Astrocyte of the cerebellum (primary cell): ENCODE results near the gene OTOP3.

Experiments
- DNase-seq: peaks from one replicate; pipeline ENCODE4 v3.0.0-alpha.2; 2011; ENCODE audit warnings: low read depth
- H3K4me3 ChIP-seq: 2 replicates; pipeline ENCODE4 v1.5.1; 2011; ENCODE audit warnings: mild to moderate bottlenecking, low read depth, low read length, moderate library complexity
- CTCF ChIP-seq: IDR thresholded peaks from 2 replicates; pipeline ENCODE4 v1.5.1; 2012; ENCODE audit warnings: low read length, low read depth, moderate library complexity, mild to moderate bottlenecking; ENCODE audit errors: missing control alignments
- in situ Hi-C: cut with HindIII; loops from 2 replicates; pipeline ENCODE4 v1.10.0; 2017; ENCODE audit warnings: low sequenced_read_pairs

The OTOP3 gene

GRCh38 chr17:74930535-74931036 lies 5.1 kb upstream of the OTOP3 start:
- no peak overlapping the region for H3K4me3 ChIP-seq
- in situ Hi-C loops: no loop called here
- TF ChIP-seq CTCF: no peak
- DNase-seq: no peak

GRCh38 chr17:74935048-74935447 lies 650 bp upstream of the OTOP3 start:
- no peak for DNase-seq
- in situ Hi-C loops: no loop called here
- no peak overlapping the region for H3K4me3 ChIP-seq
- TF ChIP-seq CTCF: no peak

GRCh38 chr17:74936470-74936799 lies 737 bp downstream of the OTOP3 start:
- H3K4me3 ChIP-seq: no peak overlapping the region
- in situ Hi-C loops: no loop called here
- no peak for TF ChIP-seq CTCF
- DNase-seq: no peak

- no peak overlapping the region for H3K4me3 ChIP-seq
- DNase-seq: no peak
- TF ChIP-seq CTCF: no peak
- in situ Hi-C loops: no loop called here
Measured at GRCh38 chr17:74937064-74938051, 1.7 kb downstream of the OTOP3 start.

- DNase-seq: no peak
- in situ Hi-C loops: no loop called here
- no peak for TF ChIP-seq CTCF
- no peak overlapping the region for H3K4me3 ChIP-seq
Measured at GRCh38 chr17:74938194-74938950, 2.7 kb downstream of the OTOP3 start.

GRCh38 chr17:74939534-74939933 lies 3.8 kb downstream of the OTOP3 start:
- no peak for TF ChIP-seq CTCF
- no peak for DNase-seq
- no peak overlapping the region for H3K4me3 ChIP-seq
- in situ Hi-C loops: no loop called here
